ENCODE data around the gene RAB17.

The RAB17 gene

DNA sequence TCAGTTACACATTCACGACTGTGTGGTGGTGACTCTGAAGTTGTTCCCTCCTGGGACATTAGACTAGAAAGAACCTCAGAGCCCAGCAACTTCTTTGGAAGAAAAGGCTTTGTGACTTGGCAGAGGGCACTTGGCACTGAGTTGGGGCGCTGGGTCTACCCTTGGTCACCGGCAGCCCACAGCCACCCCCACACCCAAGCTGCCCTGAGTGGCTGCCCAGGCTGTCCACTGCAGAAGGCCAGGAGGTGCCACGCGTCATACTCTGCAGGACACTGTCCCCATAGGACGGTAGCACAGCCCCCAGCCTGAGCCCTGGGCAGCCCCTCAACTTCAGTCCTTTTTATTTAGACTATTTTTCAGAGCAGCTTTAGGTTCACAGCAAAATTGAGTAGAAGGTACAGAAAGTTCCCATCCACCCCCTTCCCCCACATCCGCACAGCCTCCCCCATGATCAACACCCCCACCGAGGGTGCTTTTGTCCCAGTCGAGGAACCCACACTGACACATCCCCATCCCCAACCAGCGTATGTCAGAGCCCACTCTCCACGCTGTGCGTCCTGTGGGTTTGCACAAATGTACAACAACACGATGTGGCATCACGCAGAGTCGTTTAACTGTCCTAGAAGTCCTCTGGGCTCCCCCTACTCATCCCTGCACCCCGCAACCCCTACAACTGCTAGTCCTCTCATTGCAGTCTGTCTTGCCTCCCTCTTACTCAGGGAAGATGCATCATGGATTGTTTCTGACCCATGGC lies 23.1 kb downstream of the RAB17 start:
- in situ Hi-C loops (cut with HindIII; ENCODE audit: low pct_unique_long_range_greater_than_20kb, low sequenced_read_pairs): no loop called here
- no peak for TF ChIP-seq JUND (IDR thresholded peaks at IDR 0.05; ENCODE audit: low read depth)

DNA sequence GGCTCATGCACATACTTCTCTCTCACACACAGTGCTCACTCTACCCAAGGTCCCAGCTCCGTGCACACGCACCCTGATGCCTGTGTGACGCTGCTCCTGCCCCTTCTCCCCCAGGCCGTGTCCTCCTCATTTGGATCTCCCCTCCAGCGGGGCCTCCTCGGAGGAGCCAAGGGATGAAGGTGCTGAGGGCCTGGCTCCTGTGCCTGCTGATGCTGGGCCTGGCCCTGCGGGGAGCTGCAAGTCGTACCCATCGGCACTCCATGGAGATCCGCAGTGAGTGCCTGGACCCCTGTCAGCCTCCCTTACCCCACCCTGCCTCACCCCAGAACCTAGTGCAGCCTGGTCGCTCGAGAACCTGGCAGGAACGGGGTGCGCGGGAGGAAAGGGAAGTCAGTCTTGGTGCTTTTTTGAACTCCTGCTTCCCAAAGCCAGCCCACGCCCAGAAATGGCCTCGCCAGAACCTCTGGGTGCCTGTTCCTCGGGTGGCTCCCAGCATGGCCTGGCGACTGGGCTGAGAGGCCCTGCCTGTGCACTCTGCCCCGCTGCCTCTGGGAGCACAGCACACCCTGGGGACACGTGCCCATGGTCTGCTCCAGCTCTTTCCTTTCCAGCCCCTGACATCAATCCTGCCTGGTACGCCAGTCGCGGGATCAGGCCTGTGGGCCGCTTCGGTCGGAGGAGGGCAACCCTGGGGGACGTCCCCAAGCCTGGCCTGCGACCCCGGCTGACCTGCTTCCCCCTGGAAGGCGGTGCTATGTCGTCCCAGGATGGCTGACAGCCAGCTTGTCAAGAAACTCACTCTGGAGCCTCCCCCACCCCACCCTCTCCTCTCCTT lies 23.9 kb downstream of the RAB17 start, which contains the start of gene PRLH:
Gene PRLH, plus strand, starts transcription at position 174 of the 835 bp plus-strand sequence. Its CDS starts 0 bp downstream, at position 174.
- no peak for DNase-seq (ENCODE audit: low read depth in 1 of 2, low spot score in 1 of 2)
- in situ Hi-C loops (cut with HindIII; ENCODE audit: low pct_unique_long_range_greater_than_20kb, low sequenced_read_pairs): no loop called here

More for the DNA sequence above, 23.1 kb downstream of the RAB17 start:
- no peak for DNase-seq (ENCODE audit: low read depth in 1 of 2, low spot score in 1 of 2)

GRCh38 chr2:237565974-237566373 lies 24.6 kb downstream of the RAB17 start:
- no peak for TF ChIP-seq JUND (IDR thresholded peaks at IDR 0.05; ENCODE audit: low read depth)
- in situ Hi-C loops (cut with HindIII; ENCODE audit: low pct_unique_long_range_greater_than_20kb, low sequenced_read_pairs): no loop called here
- no peak for DNase-seq (ENCODE audit: low read depth in 1 of 2, low spot score in 1 of 2)

More for the DNA sequence above, 23.9 kb downstream of the RAB17 start, which contains the start of gene PRLH:
- TF ChIP-seq JUND (IDR thresholded peaks at IDR 0.05; ENCODE audit: low read depth): no peak

DNA sequence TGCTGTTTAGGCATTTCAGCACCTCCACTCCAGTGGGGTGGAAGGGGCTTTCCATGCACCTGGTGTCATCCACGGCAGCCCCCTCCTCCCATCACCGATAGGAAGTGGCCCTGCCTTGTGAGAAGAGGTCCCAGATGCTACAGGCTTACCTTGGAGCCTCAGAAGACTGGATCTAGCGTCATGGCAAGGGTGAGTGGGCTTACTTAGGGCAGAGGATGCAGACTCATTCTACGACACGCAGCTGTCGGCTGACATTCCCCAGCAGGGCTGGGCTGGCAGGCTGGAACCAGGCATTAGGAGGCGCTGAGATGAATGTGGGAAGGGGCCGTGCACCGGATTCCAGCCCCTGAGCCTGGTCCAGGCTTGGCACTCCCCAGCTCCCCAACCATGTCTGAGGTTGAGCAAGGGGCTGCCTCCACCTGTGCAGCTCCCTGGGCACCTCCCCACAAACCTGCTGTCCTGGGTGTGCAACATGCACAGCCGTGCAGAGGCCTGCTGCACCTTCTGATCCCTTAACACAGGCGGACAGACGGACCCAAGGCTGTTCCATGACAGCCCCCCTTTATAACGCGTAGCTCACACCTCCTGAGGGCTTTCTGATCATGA lies 25.9 kb downstream of the RAB17 start:
- no peak for TF ChIP-seq JUND (IDR thresholded peaks at IDR 0.05; ENCODE audit: low read depth)
- no peak for DNase-seq (ENCODE audit: low read depth in 1 of 2, low spot score in 1 of 2)
- in situ Hi-C loops (cut with HindIII; ENCODE audit: low pct_unique_long_range_greater_than_20kb, low sequenced_read_pairs): no loop called here

DNA sequence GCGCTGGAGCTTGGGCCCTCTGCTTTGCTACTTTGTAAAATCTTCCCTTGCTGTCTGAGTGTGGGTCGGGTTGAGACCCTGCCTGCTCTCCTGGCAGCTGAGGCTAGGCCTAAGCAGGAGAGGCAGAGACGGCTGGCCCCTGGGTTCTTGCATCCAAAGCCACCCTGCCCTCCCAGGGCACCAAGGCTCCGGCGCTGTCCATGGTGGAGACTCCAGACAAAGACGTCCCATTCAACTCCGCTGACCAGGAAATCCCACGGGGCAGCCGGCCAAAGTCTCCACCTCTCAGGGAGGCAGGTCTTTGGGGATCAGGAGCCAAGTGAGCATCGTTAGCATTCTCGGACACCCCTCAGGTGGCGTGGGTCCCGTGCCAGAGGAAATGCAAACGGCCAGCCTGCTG lies 26.7 kb downstream of the RAB17 start:
- in situ Hi-C loops (cut with HindIII; ENCODE audit: low pct_unique_long_range_greater_than_20kb, low sequenced_read_pairs): no loop called here
- no peak for TF ChIP-seq JUND (IDR thresholded peaks at IDR 0.05; ENCODE audit: low read depth)
- peak; percentile 57 to 88 for DNase-seq (ENCODE audit: low read depth in 1 of 2, low spot score in 1 of 2)

GRCh38 chr2:237561221-237561620 lies 29.3 kb downstream of the RAB17 start:
- no peak for DNase-seq (ENCODE audit: low read depth in 1 of 2, low spot score in 1 of 2)
- TF ChIP-seq JUND (IDR thresholded peaks at IDR 0.05; ENCODE audit: low read depth): no peak
- in situ Hi-C loops (cut with HindIII; ENCODE audit: low pct_unique_long_range_greater_than_20kb, low sequenced_read_pairs): no loop called here

GRCh38 chr2:237558961-237559641 lies 31.4 kb downstream of the RAB17 start:
- DNase-seq (ENCODE audit: low read depth in 1 of 2, low spot score in 1 of 2): peak in 1 of 2 experiments; percentile 98
- TF ChIP-seq JUND (IDR thresholded peaks at IDR 0.05; ENCODE audit: low read depth): peak; percentile 84; the same call in 1 of the 2 replicates
- in situ Hi-C loops (cut with HindIII; ENCODE audit: low pct_unique_long_range_greater_than_20kb, low sequenced_read_pairs): no loop called here

GRCh38 chr2:237557633-237558015 lies 32.9 kb downstream of the RAB17 start:
- in situ Hi-C loops (cut with HindIII; ENCODE audit: low pct_unique_long_range_greater_than_20kb, low sequenced_read_pairs): no loop called here

GRCh38 chr2:237556773-237557632 lies 33.5 kb downstream of the RAB17 start:
- DNase-seq (ENCODE audit: low read depth in 1 of 2, low spot score in 1 of 2): peak in 1 of 2 experiments; percentile 33
- TF ChIP-seq JUND (IDR thresholded peaks at IDR 0.05; ENCODE audit: low read depth): no peak
- in situ Hi-C loops (cut with HindIII; ENCODE audit: low pct_unique_long_range_greater_than_20kb, low sequenced_read_pairs): no loop called here

More at GRCh38 chr2:237557633-237558015, 32.9 kb downstream of the RAB17 start:
- no peak for TF ChIP-seq JUND (IDR thresholded peaks at IDR 0.05; ENCODE audit: low read depth)
- no peak for DNase-seq (ENCODE audit: low read depth in 1 of 2, low spot score in 1 of 2)

- in situ Hi-C loops (cut with HindIII; ENCODE audit: low pct_unique_long_range_greater_than_20kb, low sequenced_read_pairs): no loop called here
- TF ChIP-seq JUND (IDR thresholded peaks at IDR 0.05; ENCODE audit: low read depth): no peak
- no peak for DNase-seq (ENCODE audit: low read depth in 1 of 2, low spot score in 1 of 2)
These were observed 35.0 kb downstream of the RAB17 start for GRCh38 chr2:237555560-237555959.

DNA sequence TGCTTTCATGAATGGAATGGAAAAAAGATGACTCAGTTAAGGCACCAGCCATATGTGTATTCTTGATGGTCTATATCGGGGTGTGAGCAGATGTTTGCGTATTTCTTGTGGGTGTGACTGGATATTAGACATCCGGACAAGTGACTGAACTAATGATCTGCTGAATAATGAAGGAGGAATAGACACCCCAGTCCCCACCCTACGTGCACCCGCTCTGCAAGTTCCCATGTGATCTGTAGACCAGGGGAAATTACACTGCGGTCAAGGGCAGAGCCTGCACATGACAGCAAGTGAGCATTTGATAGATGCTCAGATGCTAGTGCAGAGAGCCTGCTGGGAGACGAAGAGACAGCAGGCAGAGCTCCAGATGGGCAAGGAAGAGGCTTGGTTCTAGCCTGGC lies 36.6 kb downstream of the RAB17 start:
- TF ChIP-seq JUND (IDR thresholded peaks at IDR 0.05; ENCODE audit: low read depth): no peak
- in situ Hi-C loops (cut with HindIII; ENCODE audit: low pct_unique_long_range_greater_than_20kb, low sequenced_read_pairs): no loop called here
- no peak for DNase-seq (ENCODE audit: low read depth in 1 of 2, low spot score in 1 of 2)
